GM12891 (cell line): ENCODE results near the gene TTLL5.

Experiments
- PAX5 ChIP-seq: IDR thresholded peaks from 2 replicates; pipeline ENCODE4 v1.6.1; 2011; ENCODE audit warnings: low read length, moderate library complexity, mild to moderate bottlenecking; ENCODE audit not compliant: insufficient read depth, severe bottlenecking
- POLR2A ChIP-seq: IDR thresholded peaks from 2 replicates; pipeline ENCODE4 v1.6.1; 2011; ENCODE audit warnings: low read depth, low read length, control low read depth
- POLR2AphosphoS5 ChIP-seq: IDR thresholded peaks from 2 replicates; pipeline ENCODE4 v1.6.1; 2011; ENCODE audit warnings: low read depth, low read length, control low read depth
- POU2F2 ChIP-seq: IDR thresholded peaks from 2 replicates; pipeline ENCODE4 v1.6.1; 2011; ENCODE audit warnings: low read depth, mild to moderate bottlenecking, control low read depth, low read length, moderate library complexity
- SPI1 ChIP-seq: IDR thresholded peaks from 2 replicates; pipeline ENCODE4 v1.6.1; 2011; ENCODE audit warnings: low read depth, low read length, control low read depth
- TAF1 ChIP-seq: IDR thresholded peaks from 2 replicates; pipeline ENCODE4 v1.6.1; 2011; ENCODE audit warnings: low read depth, low read length, control low read depth

DNA sequence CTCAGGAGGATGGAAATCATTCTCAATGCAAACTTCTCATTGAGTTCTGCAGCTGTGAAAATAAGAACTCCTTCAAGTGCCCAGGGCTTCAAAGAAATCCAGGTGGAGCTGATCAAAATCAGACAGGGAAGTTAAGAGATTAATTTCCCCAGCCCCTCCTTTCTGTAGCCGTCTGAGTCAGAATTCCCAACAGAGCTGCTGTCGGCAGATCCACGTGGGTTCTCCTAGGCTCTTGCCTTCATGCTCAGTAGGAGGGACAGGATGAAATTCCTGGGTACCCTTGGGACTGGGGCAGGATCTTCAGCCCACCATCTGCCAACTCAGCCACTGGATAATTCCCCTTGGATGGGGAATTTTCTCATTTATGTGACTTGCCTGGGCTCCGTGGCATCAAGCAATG, 307.4 kb downstream of the TTLL5 start:
- TF ChIP-seq POLR2AphosphoS5 (no peak), POLR2A (no peak), TAF1 (no peak), POU2F2 (no peak), SPI1 (no peak), PAX5 (no peak)
